PFSK-1 (cell line): ENCODE data around the gene TMC5.

Experiments used
- POLR2AphosphoS5 ChIP-seq: IDR thresholded peaks from 2 replicates; pipeline ENCODE4 v1.6.1; 2012; ENCODE audit warnings: low read depth, mild to moderate bottlenecking, control low read depth, low read length, moderate library complexity
- SIN3A ChIP-seq: IDR thresholded peaks from 2 replicates; pipeline ENCODE4 v1.6.1; 2012; ENCODE audit warnings: mild to moderate bottlenecking, low read length, moderate library complexity, borderline replicate concordance; ENCODE audit not compliant: insufficient read depth
- TAF1 ChIP-seq: IDR thresholded peaks from 2 replicates; pipeline ENCODE4 v1.6.1; 2012; ENCODE audit warnings: low read length, control low read depth, borderline replicate concordance; ENCODE audit not compliant: insufficient read depth
- TF ChIP-seq, protein P1 (sequence below), 2 experiments: IDR thresholded peaks; 2 replicates each; pipeline versions ENCODE4 v1.6.1 to v1.8.0; 2011 to 2012; ENCODE audit warnings: low read depth in 2 of 2, low read length in 2 of 2, control low read depth in 1 of 2, inconsistent platforms in 1 of 2, mild to moderate bottlenecking in 1 of 2, moderate library complexity in 1 of 2; ENCODE audit not compliant: insufficient read depth in 1 of 2

DNA sequence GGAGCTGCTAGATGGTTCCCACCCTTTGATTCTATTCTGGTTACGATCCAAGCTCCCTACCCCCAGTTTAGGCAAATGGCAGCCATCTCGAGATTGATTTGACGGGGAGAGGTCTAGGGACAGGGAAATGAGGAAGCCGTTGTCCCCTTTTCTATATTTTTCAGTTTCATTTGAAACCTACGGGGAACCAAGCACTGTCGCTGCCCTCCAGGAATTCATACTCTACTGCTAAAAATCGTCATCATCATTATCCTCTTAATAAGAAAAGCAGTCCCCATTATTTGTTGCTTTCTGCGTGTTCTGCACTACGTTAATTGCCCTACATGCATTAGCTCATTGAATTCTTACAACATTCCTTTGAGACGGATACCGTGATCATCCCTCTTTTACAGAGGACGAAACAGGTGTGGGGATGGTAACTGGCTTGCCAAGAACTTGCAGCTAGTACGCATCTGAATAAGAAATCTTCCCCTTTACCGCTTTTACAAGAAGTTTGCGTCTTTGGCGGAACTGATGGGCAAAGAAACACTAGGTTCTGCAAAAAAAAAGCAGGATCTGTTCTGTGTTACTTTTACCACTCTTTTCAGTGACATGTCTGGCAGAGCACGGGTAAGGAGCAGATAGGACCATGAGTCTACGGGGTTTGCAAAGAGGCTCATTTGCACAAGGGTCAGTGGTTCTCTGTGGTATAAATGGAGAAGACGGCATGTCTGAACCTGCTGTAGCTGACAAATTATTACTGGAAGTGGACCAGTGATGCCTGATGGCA is 107.1 kb downstream of the TMC5 start:
- TF ChIP-seq, protein P1, sequence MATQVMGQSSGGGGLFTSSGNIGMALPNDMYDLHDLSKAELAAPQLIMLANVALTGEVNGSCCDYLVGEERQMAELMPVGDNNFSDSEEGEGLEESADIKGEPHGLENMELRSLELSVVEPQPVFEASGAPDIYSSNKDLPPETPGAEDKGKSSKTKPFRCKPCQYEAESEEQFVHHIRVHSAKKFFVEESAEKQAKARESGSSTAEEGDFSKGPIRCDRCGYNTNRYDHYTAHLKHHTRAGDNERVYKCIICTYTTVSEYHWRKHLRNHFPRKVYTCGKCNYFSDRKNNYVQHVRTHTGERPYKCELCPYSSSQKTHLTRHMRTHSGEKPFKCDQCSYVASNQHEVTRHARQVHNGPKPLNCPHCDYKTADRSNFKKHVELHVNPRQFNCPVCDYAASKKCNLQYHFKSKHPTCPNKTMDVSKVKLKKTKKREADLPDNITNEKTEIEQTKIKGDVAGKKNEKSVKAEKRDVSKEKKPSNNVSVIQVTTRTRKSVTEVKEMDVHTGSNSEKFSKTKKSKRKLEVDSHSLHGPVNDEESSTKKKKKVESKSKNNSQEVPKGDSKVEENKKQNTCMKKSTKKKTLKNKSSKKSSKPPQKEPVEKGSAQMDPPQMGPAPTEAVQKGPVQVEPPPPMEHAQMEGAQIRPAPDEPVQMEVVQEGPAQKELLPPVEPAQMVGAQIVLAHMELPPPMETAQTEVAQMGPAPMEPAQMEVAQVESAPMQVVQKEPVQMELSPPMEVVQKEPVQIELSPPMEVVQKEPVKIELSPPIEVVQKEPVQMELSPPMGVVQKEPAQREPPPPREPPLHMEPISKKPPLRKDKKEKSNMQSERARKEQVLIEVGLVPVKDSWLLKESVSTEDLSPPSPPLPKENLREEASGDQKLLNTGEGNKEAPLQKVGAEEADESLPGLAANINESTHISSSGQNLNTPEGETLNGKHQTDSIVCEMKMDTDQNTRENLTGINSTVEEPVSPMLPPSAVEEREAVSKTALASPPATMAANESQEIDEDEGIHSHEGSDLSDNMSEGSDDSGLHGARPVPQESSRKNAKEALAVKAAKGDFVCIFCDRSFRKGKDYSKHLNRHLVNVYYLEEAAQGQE (IDR thresholded peaks at IDR 0.05; ENCODE audit: insufficient read depth in 1 of 2, low read depth in 2 of 2, low read length in 2 of 2) = no peak
- TF ChIP-seq SIN3A (no peak), POLR2AphosphoS5 (no peak), TAF1 (no peak)
